Stimulated activated CD8-positive, alpha-beta memory T cell treated with anti-CD3 and anti-CD28 coated beads, Interleukin-15, amount 100 ng/mL, for 4 hours (primary cell): Measurements from ENCODE around the gene RSF1.
"Not testable (repeated sequence)": the region's sequence is repeated elsewhere in the genome, so short reads cannot be mapped to it uniquely, and the experiment has no call there.

Experiments
- DNase-seq, 2 donors: peaks; one replicate each; pipeline ENCODE4 v3.0.0-alpha.2; 2020; ENCODE audit warnings: low read depth in 2 of 2

RSF1 gene

DNA sequence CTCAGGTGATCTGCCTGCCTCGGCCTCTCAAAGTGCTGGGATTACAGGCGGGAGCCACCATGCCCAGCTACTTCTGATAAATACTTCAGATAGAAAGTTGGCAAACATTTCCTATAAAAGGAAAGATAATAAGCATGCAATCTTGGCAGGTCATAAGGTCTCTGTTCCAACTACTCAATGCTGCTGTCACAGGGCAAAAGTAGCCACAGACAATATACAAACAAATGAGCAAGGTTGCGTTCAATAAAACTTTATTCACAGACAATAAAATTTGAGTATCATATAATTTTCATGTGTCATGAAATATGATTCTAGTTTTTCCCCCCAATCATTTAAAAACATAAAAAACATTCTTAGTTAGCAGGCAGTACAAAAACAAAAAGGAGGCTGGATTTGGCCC, 129.9 kb downstream of the RSF1 start:
- DNase-seq: no peak

DNA sequence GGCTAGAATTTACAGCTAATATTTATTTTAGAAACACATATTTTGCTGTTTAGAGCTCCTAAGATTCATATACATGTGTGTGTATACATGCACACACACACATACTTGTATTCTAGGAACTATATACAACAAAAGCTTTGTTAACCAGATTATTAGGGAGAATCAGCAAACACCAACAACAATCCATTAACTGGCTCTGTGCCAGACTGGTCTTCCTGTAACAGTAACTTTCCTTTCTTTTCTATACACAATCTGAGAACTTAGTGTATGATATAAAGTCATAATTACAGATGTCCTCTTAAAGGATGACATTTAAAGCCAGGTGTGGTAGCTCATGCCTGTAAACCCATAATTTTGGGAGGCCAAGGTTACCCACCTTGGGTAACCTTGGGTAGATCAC, 133.4 kb downstream of the RSF1 start:
- DNase-seq: no peak

DNA sequence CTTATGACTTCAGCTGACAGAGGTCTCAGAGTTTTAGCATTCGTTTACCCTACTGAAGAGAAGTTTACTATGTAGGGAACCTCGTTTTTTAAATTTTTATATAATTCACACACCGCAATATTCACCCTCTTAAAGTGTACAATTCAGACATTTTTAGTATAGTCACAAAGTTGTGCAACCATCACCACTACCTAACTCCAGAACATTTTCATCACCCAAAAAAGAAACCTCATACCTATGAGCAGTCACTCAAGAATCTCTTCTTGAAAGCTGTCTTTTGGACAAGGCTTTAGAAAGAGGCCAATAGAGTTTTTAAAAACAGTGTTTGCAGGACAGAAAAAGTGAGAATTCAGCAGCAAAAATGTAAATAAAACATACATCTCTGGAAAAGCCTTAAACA, 143.4 kb downstream of the RSF1 start:
- DNase-seq: no peak

DNA sequence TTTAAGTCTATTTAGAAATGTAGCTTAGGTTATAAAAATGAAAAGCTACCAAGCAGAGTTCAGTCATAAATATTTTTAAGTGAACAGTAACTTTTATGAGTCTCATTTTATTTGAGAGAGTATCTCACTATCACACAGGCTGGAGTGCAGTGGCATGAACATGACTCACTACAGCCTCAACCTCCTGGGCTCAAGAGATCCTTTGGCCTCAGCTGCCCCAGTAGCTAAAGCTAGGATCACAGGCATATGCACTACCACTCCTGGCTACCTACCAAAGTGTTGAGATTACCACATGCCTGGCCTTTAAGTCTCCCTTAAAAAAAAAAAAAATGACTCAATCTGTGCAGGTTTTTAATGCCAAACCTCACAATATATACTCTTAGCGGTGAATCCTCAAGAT, 148.3 kb downstream of the RSF1 start:
- DNase-seq: no peak

DNA sequence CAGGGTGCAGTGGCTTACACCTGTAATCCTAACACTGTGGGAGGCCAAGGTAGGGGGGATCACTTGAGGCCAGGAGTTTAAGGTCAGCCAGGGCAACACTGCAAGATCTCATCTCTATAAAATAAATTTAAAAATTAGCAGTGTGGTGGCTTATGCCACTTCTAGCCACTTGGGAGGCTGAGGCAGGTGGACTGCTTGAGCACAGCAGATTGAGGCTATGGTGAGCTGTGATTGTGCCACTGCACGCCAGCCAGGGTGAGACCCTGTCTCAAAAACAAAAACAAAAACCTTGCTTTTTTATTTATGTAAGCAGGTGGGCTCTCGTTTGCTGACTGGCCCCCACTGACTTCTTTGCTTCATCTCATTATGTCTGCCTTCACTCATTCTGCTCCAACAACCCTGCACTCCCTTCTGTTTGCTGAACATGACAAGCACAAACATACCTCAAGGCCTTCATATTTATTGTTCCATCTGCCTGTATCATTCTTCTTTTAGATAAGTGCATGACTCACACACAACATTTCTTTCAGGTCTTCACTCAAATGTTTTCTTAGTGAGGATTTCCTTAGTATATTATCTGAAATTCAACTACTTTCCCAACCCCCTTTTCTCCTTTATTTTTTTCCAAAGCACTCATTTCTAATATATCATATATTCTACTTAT, 150.5 kb downstream of the RSF1 start:
- no peak for DNase-seq

DNA sequence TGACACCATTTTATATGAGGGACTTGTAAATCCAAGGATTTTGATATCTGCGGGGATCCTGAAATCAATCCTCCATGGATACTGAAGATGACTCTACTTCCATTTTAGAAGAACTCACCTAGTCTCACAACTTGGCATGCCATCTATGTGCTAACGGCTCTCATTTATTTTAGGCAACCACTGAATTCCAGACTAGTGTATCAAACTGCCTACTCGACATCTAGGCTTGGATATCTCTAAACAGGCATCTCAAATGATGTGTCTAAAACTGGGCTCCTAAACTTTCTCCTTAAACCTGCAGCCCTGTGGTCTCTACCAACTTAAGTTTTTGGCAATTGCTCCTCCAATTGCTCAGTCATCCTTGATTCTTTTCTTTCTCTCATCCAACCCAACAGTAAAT, 151.8 kb downstream of the RSF1 start:
- DNase-seq: no peak

DNA sequence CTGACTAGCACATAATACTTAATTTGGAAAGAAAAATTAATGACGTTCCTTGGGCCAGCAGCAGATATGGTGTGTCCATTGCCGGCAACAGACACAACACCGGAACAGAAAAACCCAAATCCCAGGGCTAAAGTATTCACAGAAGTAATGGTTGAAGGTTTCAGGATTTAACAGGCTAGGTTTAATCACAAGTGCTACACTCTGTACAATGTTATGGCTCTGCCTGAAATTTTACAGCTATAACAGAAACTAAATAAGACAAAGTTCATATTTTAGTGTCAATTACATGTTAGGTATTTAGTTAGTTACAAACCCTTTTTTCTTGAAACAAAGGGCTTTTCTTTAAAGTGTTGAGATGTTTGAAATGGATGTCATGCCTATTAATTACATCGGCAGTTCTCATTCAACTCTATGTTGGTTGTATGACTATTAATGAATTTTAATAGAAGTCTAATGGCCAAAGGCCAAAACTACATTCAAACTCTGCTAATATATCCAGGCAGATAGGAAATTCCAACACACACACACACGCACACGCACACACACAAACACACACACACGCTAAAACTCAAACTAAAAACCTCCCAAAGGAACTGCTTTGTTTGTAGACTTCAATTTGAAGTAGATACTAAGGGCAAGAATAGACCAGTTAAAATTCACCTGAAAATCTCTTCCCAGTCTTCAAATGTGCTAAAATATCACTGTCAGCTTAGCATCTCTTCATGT, 155.1 kb downstream of the RSF1 start:
- no peak for DNase-seq

DNA sequence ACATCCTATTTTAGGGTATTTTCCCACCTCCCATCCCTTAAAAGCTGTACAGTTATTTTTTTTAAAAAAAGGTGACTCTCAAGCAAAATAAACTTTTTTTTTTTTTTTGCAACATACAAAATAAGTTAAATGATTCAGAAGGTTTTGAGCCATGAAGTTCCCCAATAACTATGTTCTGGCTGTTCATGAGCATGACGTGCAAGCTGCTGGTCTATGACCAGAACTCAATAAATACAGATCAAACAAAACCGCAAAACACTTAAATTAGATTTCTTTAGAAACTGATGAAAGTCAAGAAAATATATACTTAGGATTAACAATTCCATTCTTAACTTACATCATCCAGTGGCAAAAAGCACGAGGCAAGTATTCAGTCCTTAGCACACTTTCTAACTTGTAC, 158.9 kb downstream of the RSF1 start:
- DNase-seq: no peak

DNA sequence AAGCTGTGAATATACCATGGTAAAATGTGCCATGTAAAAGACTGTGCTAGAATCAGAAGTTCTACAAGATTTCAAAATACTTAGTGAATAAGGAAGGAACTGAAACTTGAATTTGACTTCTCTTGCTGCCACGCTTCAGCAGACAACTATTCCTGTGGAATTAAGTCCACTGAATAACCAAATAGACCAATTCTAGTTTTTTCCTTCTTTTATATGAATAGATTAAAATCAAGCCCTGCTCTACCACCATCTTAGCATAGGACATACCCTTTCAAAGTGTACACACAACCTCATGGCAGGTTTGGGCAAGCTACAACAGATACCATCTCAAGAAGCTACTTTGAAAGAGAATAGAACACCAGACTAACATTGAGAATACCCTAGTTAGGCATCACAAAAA, 159.6 kb downstream of the RSF1 start:
- no peak for DNase-seq

DNA sequence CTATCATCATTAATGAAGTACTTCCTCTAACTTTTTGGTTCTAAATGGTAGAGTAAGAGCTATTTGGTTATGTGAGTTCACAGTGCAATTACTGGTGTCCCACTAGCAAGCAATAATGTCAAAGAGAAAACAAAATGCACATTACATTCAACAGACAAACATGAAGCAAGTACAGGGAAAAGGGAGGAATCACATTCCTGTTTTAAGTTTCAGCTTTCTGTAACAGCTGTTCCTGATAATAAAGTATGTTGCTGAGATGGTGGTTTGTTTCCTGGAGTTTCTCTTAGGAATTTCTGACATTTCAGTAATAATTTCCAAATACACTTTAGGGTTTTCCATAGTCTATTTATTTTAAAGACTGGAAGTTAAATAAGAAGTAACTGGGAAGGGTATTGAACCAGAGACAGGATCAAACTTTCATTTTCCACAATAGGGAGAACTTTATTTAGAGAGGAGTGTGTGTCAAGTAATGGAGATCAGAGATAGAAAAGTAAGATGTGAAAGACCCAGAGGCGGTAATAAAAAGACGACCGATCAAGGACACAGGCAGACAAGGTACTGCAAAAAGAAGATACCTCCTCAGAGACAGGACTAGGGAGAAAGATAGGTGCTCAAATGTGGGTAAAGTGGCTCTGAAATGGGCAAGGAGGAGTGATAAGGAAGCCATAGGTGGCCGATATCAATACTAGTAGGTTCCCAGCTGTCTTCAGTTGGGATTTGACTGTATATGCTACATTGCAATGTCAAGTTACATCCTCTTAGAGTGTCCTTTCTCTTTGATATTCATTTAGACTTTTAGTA, 162.1 kb downstream of the RSF1 start:
- no peak for DNase-seq

DNA sequence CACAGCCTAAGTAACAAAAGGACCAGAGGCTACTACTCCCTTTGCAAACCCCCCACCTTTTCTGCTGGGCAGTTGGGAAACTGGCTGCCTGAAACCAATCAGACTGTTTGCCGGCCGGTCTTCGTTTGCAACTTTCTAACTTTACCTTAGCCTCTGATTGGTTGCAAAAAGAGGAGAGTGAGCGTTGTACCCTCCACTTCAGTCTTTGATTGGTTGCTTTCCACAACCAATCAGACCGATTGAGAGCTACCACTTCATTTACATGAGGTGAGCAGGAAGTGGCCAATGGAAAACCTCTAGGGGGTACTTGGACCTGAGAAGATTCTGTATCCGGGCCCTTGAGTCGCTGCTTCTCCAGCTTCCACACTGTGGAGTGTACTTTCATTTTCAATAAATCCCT, 164.2 kb downstream of the RSF1 start:
- no peak for DNase-seq

DNA sequence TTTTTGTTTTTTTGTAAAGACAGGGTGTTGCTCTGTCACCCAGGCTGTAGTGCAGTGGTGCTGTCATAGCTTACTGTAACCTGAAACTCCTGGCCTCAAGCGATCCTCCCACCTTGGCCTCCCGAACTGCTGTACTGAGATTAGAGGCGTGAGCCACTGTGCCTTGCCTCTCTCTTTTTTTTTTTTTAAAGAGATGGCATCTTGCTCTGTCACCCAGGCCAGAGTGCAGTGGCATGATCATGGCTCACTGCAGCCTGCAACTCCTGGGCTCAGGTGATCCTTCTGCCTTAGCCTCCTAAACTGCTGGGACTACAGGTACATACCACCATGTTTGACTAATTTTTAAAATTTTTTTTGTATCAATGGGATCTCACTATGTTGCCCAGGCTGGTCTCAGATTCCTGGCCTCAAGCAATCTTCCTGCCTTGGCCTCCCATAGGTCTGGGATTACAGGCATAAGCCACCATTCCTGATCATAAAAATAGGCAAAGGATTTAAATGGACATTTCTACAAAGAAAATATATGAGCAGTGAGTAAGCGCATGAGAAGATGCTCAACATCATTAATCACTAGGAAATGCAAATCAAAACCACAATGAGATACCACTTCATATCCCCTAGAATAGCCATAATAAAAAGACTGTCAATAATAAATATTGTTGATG, 165.6 kb downstream of the RSF1 start:
- no peak for DNase-seq

DNA sequence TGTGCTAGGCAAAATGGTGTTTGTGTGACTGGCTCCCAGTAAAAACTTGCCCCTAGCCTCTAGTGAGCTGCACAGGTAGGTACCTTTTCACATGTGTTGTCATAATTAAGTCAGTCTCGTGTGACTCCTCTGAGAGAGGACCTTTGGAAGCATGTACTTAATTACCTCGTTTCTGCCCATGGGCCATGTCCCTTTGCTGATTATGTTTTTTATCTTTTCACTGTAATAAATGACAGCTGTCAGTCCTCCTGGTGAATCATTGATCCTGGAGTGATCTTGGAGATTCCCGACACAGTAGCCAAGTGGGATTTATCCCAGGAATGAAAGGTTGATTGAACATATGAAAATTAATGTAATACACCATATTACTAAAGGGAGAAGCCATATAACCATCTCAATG, 170.4 kb downstream of the RSF1 start:
- no peak for DNase-seq

DNA sequence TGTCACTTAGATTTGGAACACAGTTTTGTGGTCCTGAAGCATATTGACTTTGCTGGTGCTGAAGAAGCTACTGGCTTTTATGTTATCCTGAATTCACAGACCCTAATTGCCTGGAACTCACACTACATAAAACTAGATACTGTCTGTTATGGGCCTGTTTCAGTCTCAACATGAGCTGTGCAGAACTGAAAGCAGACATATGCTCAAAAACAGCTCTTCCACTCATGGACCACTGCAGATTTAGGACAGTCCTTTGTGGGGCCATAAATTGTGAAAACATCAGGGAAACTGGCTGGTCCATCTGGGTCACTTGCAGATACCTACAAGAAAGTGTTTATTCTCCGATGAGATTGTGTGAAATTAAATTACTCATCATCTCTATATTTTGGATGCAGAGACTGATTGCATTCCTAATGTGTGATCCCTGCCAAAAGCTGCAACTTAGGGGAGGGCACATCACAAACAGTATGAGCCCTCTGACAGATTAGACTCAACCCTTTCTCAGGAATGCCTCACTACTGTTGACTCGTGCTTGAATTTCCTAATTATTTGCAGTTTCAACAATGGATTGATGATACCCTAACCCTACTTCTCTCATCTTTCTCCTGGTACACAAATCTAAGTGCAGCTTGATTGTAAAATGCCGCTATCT, 172.7 kb downstream of the RSF1 start:
- no peak for DNase-seq

DNA sequence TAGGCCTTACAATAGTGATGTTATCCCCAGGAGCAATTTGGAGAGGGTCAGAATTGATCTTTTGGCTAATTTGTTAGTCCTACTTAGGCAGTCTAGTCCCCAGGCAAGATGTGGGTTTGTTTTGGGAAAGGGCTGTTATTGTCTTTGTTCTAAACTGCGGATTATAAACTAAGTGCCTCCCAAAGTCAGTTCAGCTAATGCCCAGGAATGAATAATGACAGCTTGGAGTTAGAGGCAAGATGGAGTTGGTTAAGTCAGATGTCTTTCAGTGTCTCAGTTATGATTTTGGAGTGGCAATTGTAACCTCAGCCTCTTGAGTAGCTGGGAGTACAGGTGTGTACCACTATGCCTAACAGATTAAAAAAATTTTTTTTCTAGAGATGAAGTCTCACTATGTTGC, 175.6 kb downstream of the RSF1 start:
- no peak for DNase-seq

DNA sequence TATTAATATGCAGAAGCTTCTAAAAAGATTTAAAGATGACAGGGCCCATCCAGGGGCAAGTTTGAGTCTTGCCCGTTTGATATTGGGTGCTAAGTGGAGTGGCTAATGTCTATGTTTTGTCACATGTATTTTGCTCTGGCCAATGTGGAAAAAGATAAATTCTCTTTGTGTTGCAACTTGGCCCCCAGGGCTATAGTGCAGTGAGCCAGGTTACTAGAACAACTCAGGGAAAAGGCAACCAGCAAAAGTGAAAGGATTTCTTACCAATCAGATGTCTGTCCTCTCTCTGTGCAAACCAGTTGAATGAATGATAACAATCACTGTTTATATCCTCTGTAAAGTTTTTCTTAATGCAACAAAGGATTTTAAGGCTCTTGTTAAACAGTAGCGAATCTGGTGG, 178.3 kb downstream of the RSF1 start:
- DNase-seq: no peak

DNA sequence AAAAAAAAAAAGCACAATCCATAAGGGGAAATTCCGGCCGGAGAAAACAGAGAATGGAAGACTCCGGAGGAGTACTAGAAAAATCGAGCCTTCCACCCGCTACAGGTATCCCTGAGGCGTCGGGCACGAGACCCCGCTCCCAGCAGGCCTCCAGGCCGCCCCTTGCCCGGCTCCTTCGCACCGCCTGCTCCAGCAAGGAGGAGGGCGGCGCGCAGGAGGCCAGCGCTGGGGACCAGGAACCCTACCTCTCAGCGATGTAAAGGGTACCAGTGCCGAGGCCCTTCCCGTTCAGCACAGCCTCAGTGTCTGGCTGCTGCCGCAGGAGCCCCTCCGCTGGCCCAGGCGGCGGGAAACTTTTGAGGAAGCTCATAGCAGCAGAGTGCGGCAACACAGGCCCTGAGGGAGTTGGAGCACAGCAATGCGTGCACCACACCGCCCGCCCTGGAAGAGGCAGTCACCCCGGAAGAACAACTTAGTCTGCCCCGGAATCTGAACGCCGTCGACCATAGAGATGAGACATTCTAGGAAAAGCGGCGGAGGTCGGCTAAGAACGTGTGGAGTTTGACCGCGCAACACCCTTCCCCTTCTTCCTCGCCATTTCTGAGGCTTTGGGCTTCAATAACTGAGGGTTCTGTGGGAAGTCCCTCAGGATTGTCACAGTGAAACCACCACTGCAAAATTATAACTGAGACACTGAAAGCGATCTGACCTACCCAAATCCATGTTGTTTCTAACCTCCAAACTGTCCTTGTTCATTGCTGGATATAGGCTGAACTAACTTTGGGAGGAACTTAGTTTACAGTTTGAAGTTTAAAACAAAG, 183.0 kb downstream of the RSF1 start, which contains the start of gene CLNS1A:
CLNS1A (minus strand) TSS at position 450 of the 821 bp plus-strand sequence; CDS start at position 370, 80 bp downstream.
- peak; percentile 56 to 64 for DNase-seq

DNA sequence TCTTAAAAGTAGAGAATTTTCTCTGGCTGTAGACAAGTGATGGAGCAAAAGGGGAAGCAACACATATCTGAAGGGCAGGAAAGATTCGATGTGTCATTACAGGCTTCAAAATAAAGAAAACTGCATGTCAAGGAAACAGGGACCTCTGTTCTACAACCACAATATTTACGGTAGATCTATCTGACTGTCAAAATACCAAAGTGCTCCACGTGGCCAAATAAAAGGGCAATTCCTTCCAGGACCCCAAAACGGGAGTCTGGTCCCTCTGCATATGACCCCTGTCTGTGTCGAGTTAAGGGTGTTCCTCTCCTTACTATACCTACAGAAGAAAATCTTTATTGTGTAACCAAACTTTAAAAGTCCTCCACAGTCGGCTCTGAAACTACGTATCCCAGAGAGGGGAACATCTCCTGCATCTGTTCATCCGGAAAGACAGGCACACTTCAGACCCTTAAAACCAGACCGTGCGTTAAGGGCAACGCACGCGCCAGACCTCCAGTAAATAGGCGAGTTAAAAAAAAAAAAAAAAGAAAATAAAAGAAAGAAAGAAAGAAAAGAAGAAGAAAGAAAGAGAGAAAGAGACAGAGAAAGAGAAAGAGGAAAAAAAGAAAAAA, 183.7 kb downstream of the RSF1 start:
- DNase-seq: no peak

DNA sequence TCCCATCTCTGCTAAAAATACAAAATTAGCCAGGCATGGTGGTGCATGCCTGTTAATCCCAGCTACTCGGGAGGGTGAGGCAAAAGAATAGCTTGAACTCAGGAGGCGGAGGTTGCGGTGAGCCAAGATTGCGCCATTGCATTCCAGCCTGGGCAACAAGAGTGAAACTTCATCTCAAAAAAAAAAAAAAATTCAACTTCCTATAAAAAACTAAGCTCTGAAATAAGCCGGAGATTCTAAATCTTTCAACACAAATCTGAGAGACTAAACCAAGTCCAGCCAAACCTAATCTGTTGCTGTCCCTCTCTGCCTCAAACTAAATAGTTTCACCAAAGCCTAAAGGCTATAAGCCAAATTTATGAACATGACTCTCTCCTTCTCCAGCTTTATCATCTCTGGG, 186.6 kb downstream of the RSF1 start:
- DNase-seq: not testable (repeated sequence)

DNA sequence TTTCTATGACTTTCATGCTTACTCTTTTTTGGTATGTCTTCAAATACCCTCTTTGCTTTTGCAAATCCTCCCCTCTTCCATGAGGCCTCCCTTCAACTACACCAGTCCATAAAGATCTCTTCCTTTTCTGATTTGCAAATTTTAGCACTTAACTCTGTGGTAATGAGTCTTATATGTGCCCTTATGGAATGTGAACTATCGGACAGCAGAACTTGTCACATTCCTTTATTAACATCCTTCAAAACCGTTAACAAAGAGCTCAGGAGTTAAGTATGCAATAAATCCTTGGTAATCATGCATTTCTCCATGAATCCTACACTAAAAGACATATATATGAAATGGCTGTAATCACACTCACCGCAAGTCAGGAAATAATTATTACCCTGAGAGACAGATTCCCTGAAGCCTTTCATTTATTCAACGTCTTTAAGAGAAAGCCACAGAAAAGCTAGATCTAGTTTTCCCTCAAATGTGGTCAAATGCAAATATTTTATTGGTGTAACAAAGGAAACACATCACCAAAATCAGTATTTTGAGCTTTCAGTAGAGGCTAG, 190.3 kb downstream of the RSF1 start:
- DNase-seq: no peak
